Measurements from ENCODE around the gene CCL20. TPM values are rescaled to one million over a fixed set of nuclear protein-coding genes. Genes with fewer than 3 reads are reported as not detected.

CCL20 gene
- under 1 TPM in 1 of 2 experiments, not detected in 1; 0.37 TPM for total RNA-seq

- DNase-seq, result no peak
- H3K4me3 Mint-ChIP-seq, result no peak within 1 kb of the TSS
- POLR2A ChIA-PET, result no interaction called here
- CTCF ChIA-PET, result interaction anchor here (0.8 kb wide), 1 partner anchor 8 kb away, joined by 4 read pairs; no protein-coding TSS in a partner anchor
- H3K27me3 Mint-ChIP-seq, result peaks cover 2% of the 10 kb centered on the region
- H3K9me3 Mint-ChIP-seq, result no peaks in the 10 kb centered on the region
- no peaks in the 10 kb centered on the region for H3K36me3 Mint-ChIP-seq (ENCODE audit: low read depth)
- peaks cover 7% of the 10 kb centered on the region for H3K4me1 Mint-ChIP-seq
- H3K27ac Mint-ChIP-seq, result no peak within 1 kb of the TSS
These were observed at the start of gene CCL20 for GRCh38 chr2:227813562-227814353. Gene CCL20 (plus strand): TSS chr2:227813842. CDS start chr2:227813912, 70 bp downstream.

DNA sequence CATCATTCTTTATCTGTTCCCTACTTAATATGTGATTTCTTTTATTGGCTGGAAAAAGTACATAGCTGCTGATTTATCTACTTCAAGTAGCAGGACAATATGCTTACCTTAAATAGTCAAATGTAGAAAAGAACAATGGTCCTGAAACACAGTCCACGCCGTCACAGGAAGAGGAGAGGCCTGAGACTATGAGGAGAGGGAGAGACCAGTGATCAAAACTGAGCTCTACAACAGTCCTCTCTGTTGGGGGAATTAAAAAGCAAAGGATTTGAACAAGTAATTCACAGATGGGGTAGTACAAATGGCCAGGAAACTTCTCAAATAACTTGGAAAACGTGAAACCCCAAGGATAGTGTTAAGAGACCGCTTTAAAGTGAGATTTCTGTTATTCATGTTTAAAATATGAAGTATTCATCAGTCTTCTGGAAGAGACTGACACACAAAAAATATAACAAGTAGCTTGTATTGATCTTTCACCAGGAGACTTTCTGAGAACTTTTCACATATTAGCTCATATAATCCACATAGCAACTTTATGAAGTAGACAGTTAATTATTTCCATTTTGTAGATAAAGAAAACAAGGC lies 47.8 kb upstream of the CCL20 start:
- CTCF ChIA-PET, result interaction anchor here (0.5 to 1.9 kb wide), 7 partner anchors 13 to 632 kb away, joined by 3 to 6 read pairs (median 4); no protein-coding TSS in a partner anchor
- Mint-ChIP-seq H3K27ac (no peak overlapping the region), H3K9me3 (no peaks in the 10 kb centered on the region), H3K27me3 (no peaks in the 10 kb centered on the region), H3K4me3 (no peak overlapping the region), H3K4me1 (no peaks in the 10 kb centered on the region), H3K36me3 (ENCODE audit: low read depth) (no peaks in the 10 kb centered on the region)
- no peak for DNase-seq
- POLR2A ChIA-PET, result no interaction called here

GRCh38 chr2:227766373-227766883 lies 47.2 kb upstream of the CCL20 start:
- POLR2A ChIA-PET, result no interaction called here
- no peak overlapping the region for H3K4me3 Mint-ChIP-seq
- no peaks in the 10 kb centered on the region for H3K27me3 Mint-ChIP-seq
- no peaks in the 10 kb centered on the region for H3K36me3 Mint-ChIP-seq (ENCODE audit: low read depth)
- no peaks in the 10 kb centered on the region for H3K9me3 Mint-ChIP-seq
- H3K27ac Mint-ChIP-seq, result no peak overlapping the region
- CTCF ChIA-PET, result interaction anchor here (0.5 to 1.9 kb wide), 7 partner anchors 13 to 633 kb away, joined by 3 to 6 read pairs (median 4); no protein-coding TSS in a partner anchor
- no peaks in the 10 kb centered on the region for H3K4me1 Mint-ChIP-seq
- DNase-seq, result peak; percentile 63

GRCh38 chr2:227767830-227768229 lies 45.8 kb upstream of the CCL20 start:
- H3K4me1 Mint-ChIP-seq, result no peaks in the 10 kb centered on the region
- CTCF ChIA-PET, result no interaction called here
- no peaks in the 10 kb centered on the region for H3K9me3 Mint-ChIP-seq

GRCh38 chr2:227772197-227772661 lies 41.4 kb upstream of the CCL20 start:
- Mint-ChIP-seq H3K36me3 (ENCODE audit: low read depth) (no peaks in the 10 kb centered on the region), H3K27ac (no peak overlapping the region), H3K9me3 (no peaks in the 10 kb centered on the region), H3K4me1 (no peaks in the 10 kb centered on the region), H3K4me3 (no peak overlapping the region), H3K27me3 (peaks cover 2% of the 10 kb centered on the region)
- ChIA-PET CTCF (interaction anchor here (1.7 kb wide), 1 partner anchor 11 kb away, joined by 4 read pairs; no protein-coding TSS in a partner anchor), POLR2A (no interaction called here)
- DNase-seq, result no peak

More at GRCh38 chr2:227767830-227768229, 45.8 kb upstream of the CCL20 start:
- H3K36me3 Mint-ChIP-seq (ENCODE audit: low read depth), result no peaks in the 10 kb centered on the region
- no peak overlapping the region for H3K27ac Mint-ChIP-seq
- H3K4me3 Mint-ChIP-seq, result no peak overlapping the region
- no peak for DNase-seq
- H3K27me3 Mint-ChIP-seq, result no peaks in the 10 kb centered on the region
- POLR2A ChIA-PET, result no interaction called here

- H3K4me3 Mint-ChIP-seq, result no peak overlapping the region
- H3K36me3 Mint-ChIP-seq (ENCODE audit: low read depth), result no peaks in the 10 kb centered on the region
- H3K27me3 Mint-ChIP-seq, result peaks cover 2% of the 10 kb centered on the region
- POLR2A ChIA-PET, result no interaction called here
- H3K4me1 Mint-ChIP-seq, result no peaks in the 10 kb centered on the region
- no peak for DNase-seq
- no peak overlapping the region for H3K27ac Mint-ChIP-seq
- no peaks in the 10 kb centered on the region for H3K9me3 Mint-ChIP-seq
- CTCF ChIA-PET, result interaction anchor here (0.6 to 1.7 kb wide), 4 partner anchors 10 to 105 kb away, joined by 3 to 4 read pairs (median 3); no protein-coding TSS in a partner anchor
These were observed 40.7 kb upstream of the CCL20 start for GRCh38 chr2:227772932-227773331.

GRCh38 chr2:227774011-227774624 lies 39.5 kb upstream of the CCL20 start:
- POLR2A ChIA-PET, result no interaction called here
- Mint-ChIP-seq H3K36me3 (ENCODE audit: low read depth) (no peaks in the 10 kb centered on the region), H3K4me1 (no peaks in the 10 kb centered on the region), H3K27me3 (peaks cover 2% of the 10 kb centered on the region), H3K4me3 (no peak overlapping the region), H3K9me3 (no peaks in the 10 kb centered on the region), H3K27ac (no peak overlapping the region)
- CTCF ChIA-PET, result interaction anchor here (1.4 to 1.7 kb wide), 2 partner anchors 9 to 88 kb away, joined by 3 to 4 read pairs; no protein-coding TSS in a partner anchor
- no peak for DNase-seq

DNA sequence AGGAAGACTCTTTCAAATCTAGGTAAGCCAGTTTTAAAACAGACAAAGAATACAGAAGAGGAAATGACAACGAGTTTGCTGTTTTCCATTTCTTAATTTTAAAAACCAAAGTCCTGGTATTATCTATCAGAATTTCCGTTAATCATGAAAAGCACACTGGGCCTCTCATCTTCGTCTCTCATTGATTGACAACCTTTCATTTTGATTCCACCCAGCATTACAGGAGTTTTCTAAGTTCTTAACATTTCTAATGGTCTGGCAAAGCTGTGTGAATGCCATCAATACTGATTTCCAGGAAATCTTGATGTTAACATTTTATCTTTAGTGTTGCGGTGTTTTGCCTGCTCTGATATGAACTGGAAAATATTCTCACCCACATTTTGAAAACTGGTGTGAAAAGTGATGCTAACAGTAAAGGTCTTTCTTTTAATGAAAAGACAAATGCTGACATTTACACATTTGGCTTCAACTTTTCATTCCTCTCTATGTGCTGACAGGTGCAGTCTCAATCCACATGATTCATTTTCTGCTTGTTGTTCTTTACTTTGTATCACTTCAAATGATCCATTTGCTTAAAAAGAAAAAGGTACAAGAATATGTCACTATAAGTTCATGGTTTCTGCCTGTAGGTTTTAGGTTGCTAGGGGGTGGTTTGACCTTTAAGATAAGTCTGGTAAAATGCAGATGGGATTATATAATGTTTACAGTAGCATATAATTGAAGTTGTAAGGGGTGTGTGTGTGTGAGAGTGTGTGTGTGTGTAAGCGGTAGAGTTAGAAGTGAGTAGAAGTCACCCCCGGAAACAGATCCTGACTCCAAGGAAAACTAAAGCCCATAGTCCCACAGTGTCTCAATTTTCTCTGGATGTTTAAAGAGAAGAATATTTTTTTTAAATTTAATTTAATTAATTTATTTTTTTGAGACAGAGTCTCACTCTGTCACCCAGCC lies 38.5 kb upstream of the CCL20 start:
- H3K27ac Mint-ChIP-seq, result no peak overlapping the region
- DNase-seq, result no peak
- no peaks in the 10 kb centered on the region for H3K36me3 Mint-ChIP-seq (ENCODE audit: low read depth)
- ChIA-PET POLR2A (no interaction called here), CTCF (no interaction called here)
- H3K4me1 Mint-ChIP-seq, result no peaks in the 10 kb centered on the region
- H3K27me3 Mint-ChIP-seq, result peaks cover 2% of the 10 kb centered on the region
- no peak overlapping the region for H3K4me3 Mint-ChIP-seq
- no peaks in the 10 kb centered on the region for H3K9me3 Mint-ChIP-seq

- CTCF ChIA-PET, result no interaction called here
- no peaks in the 10 kb centered on the region for H3K36me3 Mint-ChIP-seq (ENCODE audit: low read depth)
- no peak for DNase-seq
These were observed 32.5 kb upstream of the CCL20 start for GRCh38 chr2:227780981-227781615.

GRCh38 chr2:227781841-227782240 lies 31.8 kb upstream of the CCL20 start:
- H3K4me3 Mint-ChIP-seq, result no peak overlapping the region
- no peak overlapping the region for H3K27ac Mint-ChIP-seq
- peaks cover 10% of the 10 kb centered on the region for H3K4me1 Mint-ChIP-seq
- peaks cover 8% of the 10 kb centered on the region for H3K27me3 Mint-ChIP-seq
- no peaks in the 10 kb centered on the region for H3K9me3 Mint-ChIP-seq
- ChIA-PET CTCF (no interaction called here), POLR2A (no interaction called here)
- H3K36me3 Mint-ChIP-seq (ENCODE audit: low read depth), result no peaks in the 10 kb centered on the region
- no peak for DNase-seq

More at GRCh38 chr2:227780981-227781615, 32.5 kb upstream of the CCL20 start:
- H3K4me3 Mint-ChIP-seq, result no peak overlapping the region
- no peaks in the 10 kb centered on the region for H3K9me3 Mint-ChIP-seq
- peaks cover 5% of the 10 kb centered on the region for H3K27me3 Mint-ChIP-seq
- POLR2A ChIA-PET, result no interaction called here
- H3K4me1 Mint-ChIP-seq, result peaks cover 10% of the 10 kb centered on the region
- no peak overlapping the region for H3K27ac Mint-ChIP-seq

- POLR2A ChIA-PET, result no interaction called here
- DNase-seq, result no peak
- peaks cover 8% of the 10 kb centered on the region for H3K27me3 Mint-ChIP-seq
- no peaks in the 10 kb centered on the region for H3K9me3 Mint-ChIP-seq
- peaks cover 10% of the 10 kb centered on the region for H3K4me1 Mint-ChIP-seq
- peak overlapping the region; percentile 88 for H3K27ac Mint-ChIP-seq
- peak overlapping the region; percentile 72 for H3K4me3 Mint-ChIP-seq
- CTCF ChIA-PET, result interaction anchor here (1.2 to 1.5 kb wide), 2 partner anchors 9 to 10 kb away, joined by 4 read pairs; no protein-coding TSS in a partner anchor
- no peaks in the 10 kb centered on the region for H3K36me3 Mint-ChIP-seq (ENCODE audit: low read depth)
These were observed 30.8 kb upstream of the CCL20 start for GRCh38 chr2:227782804-227783203.
